Left lobe of liver (tissue), 2 donors: ENCODE measurements around the gene GRID2. TPM values are rescaled to one million over a fixed set of nuclear protein-coding genes. Genes with fewer than 3 reads are reported as not detected.

ENCODE experiments used
- ATAC-seq: fragments of 200-7000 bp; cut with Tn5 transposase; one replicate; pipeline ENCODE4 v1.9.1; 2020; ENCODE audit warnings: mild to moderate bottlenecking, moderate library complexity
- DNase-seq: peaks from one replicate; pipeline ENCODE4 v3.0.0-alpha.2; 2020; ENCODE audit warnings: low spot score
- total RNA-seq: library from RNA; stranded (reverse); gene quantifications from one replicate; pipeline ENCODE4 v1.2.1, GENCODE V29; 2021
- donor health status: DM: no; HTN: no; CAD: no; lungs with moderate emphysema.
- donor health status: DM: no; HTN: yes; CAD: no.

Gene GRID2
- total RNA-seq, 1 donor from 2014 or later = not detected

- DNase-seq = no peak
- ATAC-seq = no peak
Measured at GRCh38 chr4:93467484-93468155, 1163.9 kb downstream of the GRID2 start.

GRCh38 chr4:93469560-93469959, 1165.8 kb downstream of the GRID2 start:
- ATAC-seq (no peak), DNase-seq (no peak)

- DNase-seq = no peak
Measured at GRCh38 chr4:93475730-93476129, 1172.0 kb downstream of the GRID2 start.

GRCh38 chr4:93478805-93479204, 1175.0 kb downstream of the GRID2 start:
- no peak for DNase-seq
- ATAC-seq = no peak

More at GRCh38 chr4:93475730-93476129, 1172.0 kb downstream of the GRID2 start:
- ATAC-seq = no peak

- no peak for DNase-seq
- no peak for ATAC-seq
Measured at GRCh38 chr4:93480452-93480851, 1176.7 kb downstream of the GRID2 start.

- no peak for ATAC-seq
- no peak for DNase-seq
Measured at GRCh38 chr4:93495346-93495745, 1191.6 kb downstream of the GRID2 start.

- no peak for ATAC-seq
Measured at GRCh38 chr4:93501244-93501643, 1197.5 kb downstream of the GRID2 start.

GRCh38 chr4:93501946-93502345, 1198.2 kb downstream of the GRID2 start:
- no peak for ATAC-seq
- no peak for DNase-seq

More at GRCh38 chr4:93501244-93501643, 1197.5 kb downstream of the GRID2 start:
- no peak for DNase-seq

- ATAC-seq = no peak
Measured at GRCh38 chr4:93502991-93503390, 1199.2 kb downstream of the GRID2 start.

GRCh38 chr4:93513851-93514250, 1210.1 kb downstream of the GRID2 start:
- DNase-seq (no peak), ATAC-seq (no peak)

More at GRCh38 chr4:93502991-93503390, 1199.2 kb downstream of the GRID2 start:
- DNase-seq = no peak

GRCh38 chr4:93515208-93515607, 1211.4 kb downstream of the GRID2 start:
- ATAC-seq = no peak
- no peak for DNase-seq

- DNase-seq (no peak), ATAC-seq (no peak)
Measured at GRCh38 chr4:93529692-93530372, 1226.1 kb downstream of the GRID2 start.

- no peak for DNase-seq
- no peak for ATAC-seq
Measured at GRCh38 chr4:93532234-93532633, 1228.5 kb downstream of the GRID2 start.

GRCh38 chr4:93540562-93540961, 1236.8 kb downstream of the GRID2 start:
- DNase-seq = no peak
- ATAC-seq = no peak

- ATAC-seq (no peak), DNase-seq (no peak)
Measured at GRCh38 chr4:93561842-93562241, 1258.1 kb downstream of the GRID2 start.

- ATAC-seq (no peak), DNase-seq (no peak)
Measured at GRCh38 chr4:93568758-93569157, 1265.0 kb downstream of the GRID2 start.

GRCh38 chr4:93573285-93573684, 1269.5 kb downstream of the GRID2 start:
- no peak for DNase-seq
- no peak for ATAC-seq

- ATAC-seq (no peak), DNase-seq (no peak)
Measured at GRCh38 chr4:93578942-93579341, 1275.2 kb downstream of the GRID2 start.

- DNase-seq (no peak), ATAC-seq (no peak)
Measured at GRCh38 chr4:93605163-93605562, 1301.4 kb downstream of the GRID2 start.

- ATAC-seq (no peak), DNase-seq (no peak)
Measured at GRCh38 chr4:93617606-93618005, 1313.8 kb downstream of the GRID2 start.

GRCh38 chr4:93633721-93634120, 1330.0 kb downstream of the GRID2 start:
- DNase-seq (no peak), ATAC-seq (no peak)

- DNase-seq (no peak), ATAC-seq (no peak)
Measured at GRCh38 chr4:93635943-93636342, 1332.2 kb downstream of the GRID2 start.
